HEK293 (cell line): ENCODE results near the gene CREM.

ENCODE experiments used
- CTCF ChIA-PET: fragments of 350-600 bp; formaldehyde crosslinking; extraction: SDS; loops from one replicate; lab custom pipeline; 2021; ENCODE audit warnings: antibody characterized with exemption; lab: Yijun Ruan, JAX
- POLR2A ChIA-PET: fragments of 300-600 bp; formaldehyde crosslinking; extraction: SDS; loops from one replicate; lab custom pipeline; 2020; ENCODE audit warnings: antibody characterized with exemption, inconsistent platforms; lab: Yijun Ruan, JAX
- H3K27ac ChIP-seq: fragments of 200-500 bp; sonication (Bioruptor generic); 2 replicates; pipeline ENCODE4 v1.5.1; 2014; ENCODE audit warnings: low read depth, low read length, control low read depth, inconsistent platforms; ENCODE audit errors: extremely low read depth
- H3K36me3 ChIP-seq, 2 experiments: fragments of 200-500 bp in 1 of 2; sonication (Bioruptor generic) in 1 of 2; 1 replicate in 1 of 2; 2 replicates in 1 of 2; pipeline ENCODE4 v1.5.1; 2014 to 2017; ENCODE audit warnings: inconsistent platforms in 2 of 2, low read length in 2 of 2; ENCODE audit not compliant: control insufficient read depth in 2 of 2, insufficient read depth in 1 of 2
- H3K4me1 ChIP-seq: fragments of 200-500 bp; sonication (Bioruptor generic); 2 replicates; pipeline ENCODE4 v1.5.1; 2014; ENCODE audit warnings: mild to moderate bottlenecking, low read length, inconsistent platforms; ENCODE audit not compliant: control insufficient read depth, insufficient read depth
- H3K4me3 ChIP-seq: 2 replicates; pipeline ENCODE4 v1.5.1; 2011; ENCODE audit warnings: low read depth, mild to moderate bottlenecking, control low read depth, low read length, moderate library complexity
- H3K9me3 ChIP-seq: fragments of 200-500 bp; sonication (Bioruptor generic); 2 replicates; pipeline ENCODE4 v1.5.1; 2014; ENCODE audit warnings: low read depth, low read length, inconsistent platforms; ENCODE audit not compliant: control insufficient read depth, insufficient read depth
- GFI1B ChIP-seq: fragments of 450-650 bp; formaldehyde crosslinking; IDR thresholded peaks from 2 replicates; pipeline ENCODE4 v1.5.1; 2016; ENCODE audit warnings: missing biosample characterization, missing genetic modification characterization
- HOXC10 ChIP-seq: sonication (generic); formaldehyde crosslinking; IDR thresholded peaks from 2 replicates; pipeline ENCODE4 v1.8.1; 2023; ENCODE audit warnings: mild to moderate bottlenecking, missing genetic modification reagents
- MZF1 ChIP-seq: fragments of 450-650 bp; formaldehyde crosslinking; IDR thresholded peaks from 2 replicates; pipeline ENCODE4 v1.5.1; 2017; ENCODE audit warnings: missing biosample characterization, missing genetic modification characterization, borderline replicate concordance
- SP2 ChIP-seq: fragments of 450-650 bp; formaldehyde crosslinking; IDR thresholded peaks from 2 replicates; pipeline ENCODE4 v1.5.1; 2016; ENCODE audit warnings: missing biosample characterization, missing genetic modification characterization
- YY2 ChIP-seq: fragments of 450-650 bp; formaldehyde crosslinking; IDR thresholded peaks from 2 replicates; pipeline ENCODE4 v1.5.1; 2016; ENCODE audit warnings: missing biosample characterization, missing genetic modification characterization
- ZBTB11 ChIP-seq: fragments of 450-650 bp; formaldehyde crosslinking; conservative IDR thresholded peaks from 2 replicates; pipeline ENCODE4 v1.5.1; 2016; ENCODE audit warnings: low read depth, missing biosample characterization, missing genetic modification characterization
- ZIC2 ChIP-seq: fragments of 450-650 bp; formaldehyde crosslinking; IDR thresholded peaks from 2 replicates; pipeline ENCODE4 v1.5.1; 2016; ENCODE audit warnings: missing biosample characterization, missing genetic modification characterization
- ZNF112 ChIP-seq: fragments of 450-650 bp; formaldehyde crosslinking; IDR thresholded peaks from 2 replicates; pipeline ENCODE4 v1.5.0; 2017; ENCODE audit warnings: missing biosample characterization, missing genetic modification characterization
- ZNF157 ChIP-seq: fragments of 450-650 bp; formaldehyde crosslinking; IDR thresholded peaks from 2 replicates; pipeline ENCODE4 v1.5.1; 2016; ENCODE audit warnings: missing biosample characterization, missing genetic modification characterization
- ZNF2 ChIP-seq: fragments of 450-650 bp; formaldehyde crosslinking; IDR thresholded peaks from 2 replicates; pipeline ENCODE4 v1.5.1; 2016; ENCODE audit warnings: missing biosample characterization, missing genetic modification characterization
- ZNF521 ChIP-seq: fragments of 450-650 bp; formaldehyde crosslinking; IDR thresholded peaks from 2 replicates; pipeline ENCODE4 v1.5.1; 2017; ENCODE audit warnings: missing biosample characterization, mild to moderate bottlenecking, missing genetic modification characterization
- ZNF548 ChIP-seq: fragments of 450-650 bp; formaldehyde crosslinking; IDR thresholded peaks from 2 replicates; pipeline ENCODE4 v1.5.1; 2016; ENCODE audit warnings: missing biosample characterization, missing genetic modification characterization
- ZNF558 ChIP-seq: fragments of 450-650 bp; formaldehyde crosslinking; IDR thresholded peaks from 2 replicates; pipeline ENCODE4 v1.5.1; 2016; ENCODE audit warnings: missing biosample characterization, missing genetic modification characterization
- ZNF768 ChIP-seq: fragments of 450-650 bp; formaldehyde crosslinking; IDR thresholded peaks from 2 replicates; pipeline ENCODE4 v1.5.1; 2018; ENCODE audit warnings: missing biosample characterization, mild to moderate bottlenecking, missing genetic modification characterization
- ZNF791 ChIP-seq: fragments of 450-650 bp; formaldehyde crosslinking; IDR thresholded peaks from 2 replicates; pipeline ENCODE4 v1.5.1; 2016; ENCODE audit warnings: missing biosample characterization, missing genetic modification characterization
- TF ChIP-seq, protein P1 (sequence below): fragments of 450-650 bp; formaldehyde crosslinking; IDR thresholded peaks from 2 replicates; pipeline ENCODE4 v1.5.1; 2016; ENCODE audit warnings: missing biosample characterization, missing genetic modification characterization, borderline replicate concordance
- TF ChIP-seq, protein P2 (sequence below): fragments of 450-650 bp; formaldehyde crosslinking; IDR thresholded peaks from 2 replicates; pipeline ENCODE4 v1.5.1; 2016; ENCODE audit warnings: missing biosample characterization, missing genetic modification characterization
- TF ChIP-seq, protein P3 (sequence below): fragments of 450-650 bp; formaldehyde crosslinking; IDR thresholded peaks from 2 replicates; pipeline ENCODE4 v1.5.1; 2017; ENCODE audit warnings: missing biosample characterization, missing genetic modification characterization
- TF ChIP-seq, protein P4 (sequence below): fragments of 450-650 bp; formaldehyde crosslinking; IDR thresholded peaks from 2 replicates; pipeline ENCODE4 v1.5.1; 2017; ENCODE audit warnings: missing biosample characterization, missing genetic modification characterization

CREM gene

GRCh38 chr10:35231646-35232045, 105.0 kb downstream of the CREM start:
- POLR2A ChIA-PET = no interaction called here
- Histone ChIP-seq H3K36me3 (no peaks in the 10 kb centered on the region), H3K4me1 (no peaks in the 10 kb centered on the region), H3K9me3 (no peaks in the 10 kb centered on the region), H3K27ac (no peak overlapping the region), H3K4me3 (no peak overlapping the region)
- CTCF ChIA-PET = no interaction called here
- TF ChIP-seq ZBTB11 (no peak), SP2 (tag by site-specific recombination) (no peak), YY2 (tag by site-specific recombination) (no peak), ZNF521 (tag by site-specific recombination) (no peak), ZNF548 (tag by site-specific recombination) (no peak), ZNF112 (tag by site-specific recombination) (no peak), ZIC2 (tag by site-specific recombination) (no peak), ZNF2 (tag by site-specific recombination) (no peak), GFI1B (tag by site-specific recombination) (no peak), ZNF791 (tag by site-specific recombination) (no peak), ZNF157 (no peak), ZNF768 (tag by site-specific recombination) (no peak), ZNF558 (tag by site-specific recombination) (no peak), MZF1 (tag by site-specific recombination) (no peak), HOXC10 (CRISPR knock-in tag) (no peak)
- TF ChIP-seq, protein P1, sequence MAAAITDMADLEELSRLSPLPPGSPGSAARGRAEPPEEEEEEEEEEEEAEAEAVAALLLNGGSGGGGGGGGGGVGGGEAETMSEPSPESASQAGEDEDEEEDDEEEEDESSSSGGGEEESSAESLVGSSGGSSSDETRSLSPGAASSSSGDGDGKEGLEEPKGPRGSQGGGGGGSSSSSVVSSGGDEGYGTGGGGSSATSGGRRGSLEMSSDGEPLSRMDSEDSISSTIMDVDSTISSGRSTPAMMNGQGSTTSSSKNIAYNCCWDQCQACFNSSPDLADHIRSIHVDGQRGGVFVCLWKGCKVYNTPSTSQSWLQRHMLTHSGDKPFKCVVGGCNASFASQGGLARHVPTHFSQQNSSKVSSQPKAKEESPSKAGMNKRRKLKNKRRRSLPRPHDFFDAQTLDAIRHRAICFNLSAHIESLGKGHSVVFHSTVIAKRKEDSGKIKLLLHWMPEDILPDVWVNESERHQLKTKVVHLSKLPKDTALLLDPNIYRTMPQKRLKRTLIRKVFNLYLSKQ = no peak
- TF ChIP-seq, protein P2, sequence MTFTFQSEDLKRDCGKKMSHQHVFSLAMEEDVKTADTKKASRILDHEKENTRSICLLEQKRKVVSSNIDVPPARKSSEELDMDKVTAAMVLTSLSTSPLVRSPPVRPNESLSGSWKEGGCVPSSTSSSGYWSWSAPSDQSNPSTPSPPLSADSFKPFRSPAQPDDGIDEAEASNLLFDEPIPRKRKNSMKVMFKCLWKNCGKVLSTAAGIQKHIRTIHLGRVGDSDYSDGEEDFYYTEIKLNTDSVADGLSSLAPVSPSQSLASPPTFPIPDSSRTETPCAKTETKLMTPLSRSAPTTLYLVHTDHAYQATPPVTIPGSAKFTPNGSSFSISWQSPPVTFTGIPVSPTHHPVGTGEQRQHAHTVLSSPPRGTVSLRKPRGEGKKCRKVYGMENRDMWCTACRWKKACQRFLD (tag by site-specific recombination) = no peak
- TF ChIP-seq, protein P3, sequence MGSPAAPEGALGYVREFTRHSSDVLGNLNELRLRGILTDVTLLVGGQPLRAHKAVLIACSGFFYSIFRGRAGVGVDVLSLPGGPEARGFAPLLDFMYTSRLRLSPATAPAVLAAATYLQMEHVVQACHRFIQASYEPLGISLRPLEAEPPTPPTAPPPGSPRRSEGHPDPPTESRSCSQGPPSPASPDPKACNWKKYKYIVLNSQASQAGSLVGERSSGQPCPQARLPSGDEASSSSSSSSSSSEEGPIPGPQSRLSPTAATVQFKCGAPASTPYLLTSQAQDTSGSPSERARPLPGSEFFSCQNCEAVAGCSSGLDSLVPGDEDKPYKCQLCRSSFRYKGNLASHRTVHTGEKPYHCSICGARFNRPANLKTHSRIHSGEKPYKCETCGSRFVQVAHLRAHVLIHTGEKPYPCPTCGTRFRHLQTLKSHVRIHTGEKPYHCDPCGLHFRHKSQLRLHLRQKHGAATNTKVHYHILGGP = no peak
- TF ChIP-seq, protein P4, sequence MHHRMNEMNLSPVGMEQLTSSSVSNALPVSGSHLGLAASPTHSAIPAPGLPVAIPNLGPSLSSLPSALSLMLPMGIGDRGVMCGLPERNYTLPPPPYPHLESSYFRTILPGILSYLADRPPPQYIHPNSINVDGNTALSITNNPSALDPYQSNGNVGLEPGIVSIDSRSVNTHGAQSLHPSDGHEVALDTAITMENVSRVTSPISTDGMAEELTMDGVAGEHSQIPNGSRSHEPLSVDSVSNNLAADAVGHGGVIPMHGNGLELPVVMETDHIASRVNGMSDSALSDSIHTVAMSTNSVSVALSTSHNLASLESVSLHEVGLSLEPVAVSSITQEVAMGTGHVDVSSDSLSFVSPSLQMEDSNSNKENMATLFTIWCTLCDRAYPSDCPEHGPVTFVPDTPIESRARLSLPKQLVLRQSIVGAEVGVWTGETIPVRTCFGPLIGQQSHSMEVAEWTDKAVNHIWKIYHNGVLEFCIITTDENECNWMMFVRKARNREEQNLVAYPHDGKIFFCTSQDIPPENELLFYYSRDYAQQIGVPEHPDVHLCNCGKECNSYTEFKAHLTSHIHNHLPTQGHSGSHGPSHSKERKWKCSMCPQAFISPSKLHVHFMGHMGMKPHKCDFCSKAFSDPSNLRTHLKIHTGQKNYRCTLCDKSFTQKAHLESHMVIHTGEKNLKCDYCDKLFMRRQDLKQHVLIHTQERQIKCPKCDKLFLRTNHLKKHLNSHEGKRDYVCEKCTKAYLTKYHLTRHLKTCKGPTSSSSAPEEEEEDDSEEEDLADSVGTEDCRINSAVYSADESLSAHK (tag by site-specific recombination) = no peak
